GM19238 (cell line): Measurements from ENCODE around the gene FOXN3.
"Not testable (repeated sequence)": the region's sequence is repeated elsewhere in the genome, so short reads cannot be mapped to it uniquely, and the experiment has no call there.

Source experiments
- DNase-seq: peaks from one replicate; pipeline ENCODE4 v3.0.0; 2011; ENCODE audit warnings: low spot score; ENCODE audit not compliant: insufficient read length

FOXN3 gene

GRCh38 chr14:89304561-89304960 is 112.5 kb downstream of the FOXN3 start:
- DNase-seq, result no peak

GRCh38 chr14:89303456-89304435 is 113.3 kb downstream of the FOXN3 start:
- DNase-seq, result peak; percentile 33

GRCh38 chr14:89302396-89302950 is 114.6 kb downstream of the FOXN3 start:
- DNase-seq, result no peak

GRCh38 chr14:89299587-89299986 is 117.4 kb downstream of the FOXN3 start:
- no peak for DNase-seq

- no peak for DNase-seq
Observed at GRCh38 chr14:89298056-89298834, 118.8 kb downstream of the FOXN3 start.

GRCh38 chr14:89296281-89296745 is 120.7 kb downstream of the FOXN3 start:
- no peak for DNase-seq

- DNase-seq, result no peak
Observed at GRCh38 chr14:89294872-89295271, 122.2 kb downstream of the FOXN3 start.

GRCh38 chr14:89294469-89294868 is 122.6 kb downstream of the FOXN3 start:
- DNase-seq, result not testable (repeated sequence)

GRCh38 chr14:89294060-89294459 is 123.0 kb downstream of the FOXN3 start:
- DNase-seq, result no peak

GRCh38 chr14:89293314-89293916 is 123.6 kb downstream of the FOXN3 start:
- no peak for DNase-seq

- no peak for DNase-seq
Observed at GRCh38 chr14:89292579-89293313, 124.3 kb downstream of the FOXN3 start.

- no peak for DNase-seq
Observed at GRCh38 chr14:89291351-89291940, 125.6 kb downstream of the FOXN3 start.

- no peak for DNase-seq
Observed at GRCh38 chr14:89290813-89291212, 126.2 kb downstream of the FOXN3 start.

- DNase-seq, result no peak
Observed at GRCh38 chr14:89289477-89289876, 127.6 kb downstream of the FOXN3 start.

GRCh38 chr14:89288114-89288513 is 128.9 kb downstream of the FOXN3 start:
- no peak for DNase-seq

GRCh38 chr14:89284333-89285058 is 132.5 kb downstream of the FOXN3 start:
- no peak for DNase-seq

GRCh38 chr14:89283327-89284060 is 133.5 kb downstream of the FOXN3 start:
- no peak for DNase-seq

GRCh38 chr14:89282191-89282590 is 134.8 kb downstream of the FOXN3 start:
- no peak for DNase-seq

GRCh38 chr14:89280600-89280999 is 136.4 kb downstream of the FOXN3 start:
- no peak for DNase-seq
